ENCODE measurements around the gene GKAP1. TPM values are rescaled to one million over a fixed set of nuclear protein-coding genes. Genes with fewer than 3 reads are reported as not detected.
"Not testable (repeated sequence)": the region's sequence is repeated elsewhere in the genome, so short reads cannot be mapped to it uniquely, and the experiment has no call there.

The GKAP1 gene
- total RNA-seq = 2.5 and 2.6 TPM in 2 replicates
- polyA plus RNA-seq = 0.51 and 1.3 TPM in 2 replicates
- 1.5 and 2.0 TPM in 2 replicates for polyA plus RNA-seq (2011; cell fraction: cytosol; rRNA removed)
- 3.1 and 4.3 TPM in 2 replicates for polyA plus RNA-seq (2011; cell fraction: nucleus; rRNA removed)
- 1.4 and 2.0 TPM in 2 replicates for polyA plus RNA-seq (2012)
- polyA minus RNA-seq = 0.32 TPM in 1 of 2 replicates, not detected in the other
- polyA minus RNA-seq (2011; cell fraction: cytosol; rRNA and poly(A)+ RNA removed) = 2.5 TPM
- polyA minus RNA-seq (2011; cell fraction: nucleus; rRNA and poly(A)+ RNA removed) = 2.2 and 4.3 TPM in 2 replicates
- percentile 44 among the genes with signal in this experiment for Bru-seq, nascent RNA
- BruChase-seq, experiment 1, labeled RNA remaining after a 6-hour chase = percentile 35 among the genes with signal in this experiment
- percentile 40 among the genes with signal in this experiment for BruChase-seq, experiment 2, labeled RNA remaining after a 2-hour chase
- long read RNA-seq, partial matches to known transcripts = 1 of 5 reads
- long read RNA-seq, other reads (novel, unspliced or antisense) = 2 of 5 reads

- peak within 1 kb of the TSS; percentile 9 for H3K9ac ChIP-seq (replicated peaks; ENCODE audit: extremely low read depth, insufficient read depth, low read length)
- H3K9me1 ChIP-seq (replicated peaks; ENCODE audit: control insufficient read depth, extremely low read depth, insufficient read depth, low read length); CTCF ChIA-PET; H3K27me3 ChIP-seq (ENCODE audit: control insufficient read depth in 2 of 2, insufficient read depth in 2 of 2, low read length in 2 of 2); dilution Hi-C loops (cut with MboI; ENCODE audit: extremely low pct_ligation_motif_present, low sequenced_read_pairs); H3K79me2 ChIP-seq (ENCODE audit: control insufficient read depth, insufficient read depth, low read length); H3K36me3 ChIP-seq (ENCODE audit: control insufficient read depth in 2 of 2, extremely low read depth in 1 of 2, insufficient read depth in 2 of 2, low read length in 2 of 2); H3K4me1 ChIP-seq (ENCODE audit: control insufficient read depth, extremely low read depth, insufficient read depth, low read length); POLR2A ChIA-PET; H3K9me3 ChIP-seq (replicated peaks; ENCODE audit: control insufficient read depth, insufficient read depth, low read length); H3K27ac ChIP-seq (ENCODE audit: insufficient read depth, low read depth, low read length); H4K20me1 ChIP-seq (replicated peaks; ENCODE audit: control insufficient read depth, extremely low read depth, insufficient read depth, low read length); BruUV-seq (replicated peaks): not testable (repeated sequence)
- peak within 1 kb of the TSS; percentile 8 to 55 (median 50) for H3K4me3 ChIP-seq (replicated peaks in 1 of 3; ENCODE audit: insufficient read depth in 1 of 3, low read depth in 1 of 3, low read length in 3 of 3)
- intact Hi-C loops (cut with micrococcal nuclease) = loop anchor here (2.0 to 5.0 kb wide), 2 partner anchors 110 to 197 kb away; partner anchors contain the start of gene UBQLN1
- peak within 1 kb of the TSS; percentile 86 for H2AFZ ChIP-seq (ENCODE audit: low read depth, low read length)
- FAIRE-seq = peak; percentile 21
- peak within 1 kb of the TSS; percentile 70 for H3K4me2 ChIP-seq (ENCODE audit: insufficient read depth, low read length)
- peak; percentile 67 for DNase-seq (ENCODE audit: low read depth, low spot score)
Measured at GRCh38 chr9:83817356-83818278, at the start of gene GKAP1. Gene GKAP1, minus strand, starts transcription at chr9:83817769. Its CDS starts 11,252 bp downstream, at chr9:83806517.

GRCh38 chr9:83849895-83850294 is 32.3 kb upstream of the GKAP1 start:
- intact Hi-C loops (cut with micrococcal nuclease); CTCF ChIA-PET; H3K9me3 ChIP-seq (replicated peaks; ENCODE audit: control insufficient read depth, insufficient read depth, low read length); H3K36me3 ChIP-seq (ENCODE audit: control insufficient read depth in 2 of 2, extremely low read depth in 1 of 2, insufficient read depth in 2 of 2, low read length in 2 of 2); H3K27ac ChIP-seq (ENCODE audit: insufficient read depth, low read depth, low read length); H3K4me2 ChIP-seq (ENCODE audit: insufficient read depth, low read length); H4K20me1 ChIP-seq (replicated peaks; ENCODE audit: control insufficient read depth, extremely low read depth, insufficient read depth, low read length); H3K9me1 ChIP-seq (replicated peaks; ENCODE audit: control insufficient read depth, extremely low read depth, insufficient read depth, low read length); H3K79me2 ChIP-seq (ENCODE audit: control insufficient read depth, insufficient read depth, low read length); FAIRE-seq; dilution Hi-C loops (cut with MboI; ENCODE audit: extremely low pct_ligation_motif_present, low sequenced_read_pairs); H3K27me3 ChIP-seq (ENCODE audit: control insufficient read depth in 2 of 2, insufficient read depth in 2 of 2, low read length in 2 of 2); POLR2A ChIA-PET; H3K9ac ChIP-seq (replicated peaks; ENCODE audit: extremely low read depth, insufficient read depth, low read length); H2AFZ ChIP-seq (ENCODE audit: low read depth, low read length); BruUV-seq (replicated peaks); H3K4me1 ChIP-seq (ENCODE audit: control insufficient read depth, extremely low read depth, insufficient read depth, low read length); H3K4me3 ChIP-seq (replicated peaks in 1 of 3; ENCODE audit: insufficient read depth in 1 of 3, low read depth in 1 of 3, low read length in 3 of 3); DNase-seq (ENCODE audit: low read depth, low spot score): not testable (repeated sequence)

GRCh38 chr9:83837070-83837643 is 19.6 kb upstream of the GKAP1 start:
- H3K27ac ChIP-seq (ENCODE audit: insufficient read depth, low read depth, low read length); H3K4me2 ChIP-seq (ENCODE audit: insufficient read depth, low read length); H3K9me3 ChIP-seq (replicated peaks; ENCODE audit: control insufficient read depth, insufficient read depth, low read length); H3K27me3 ChIP-seq (ENCODE audit: control insufficient read depth in 2 of 2, insufficient read depth in 2 of 2, low read length in 2 of 2); BruUV-seq (replicated peaks); H3K4me1 ChIP-seq (ENCODE audit: control insufficient read depth, extremely low read depth, insufficient read depth, low read length); POLR2A ChIA-PET; H3K9me1 ChIP-seq (replicated peaks; ENCODE audit: control insufficient read depth, extremely low read depth, insufficient read depth, low read length); H4K20me1 ChIP-seq (replicated peaks; ENCODE audit: control insufficient read depth, extremely low read depth, insufficient read depth, low read length); H3K36me3 ChIP-seq (ENCODE audit: control insufficient read depth in 2 of 2, extremely low read depth in 1 of 2, insufficient read depth in 2 of 2, low read length in 2 of 2); H3K9ac ChIP-seq (replicated peaks; ENCODE audit: extremely low read depth, insufficient read depth, low read length); dilution Hi-C loops (cut with MboI; ENCODE audit: extremely low pct_ligation_motif_present, low sequenced_read_pairs); H3K79me2 ChIP-seq (ENCODE audit: control insufficient read depth, insufficient read depth, low read length); H3K4me3 ChIP-seq (replicated peaks in 1 of 3; ENCODE audit: insufficient read depth in 1 of 3, low read depth in 1 of 3, low read length in 3 of 3); H2AFZ ChIP-seq (ENCODE audit: low read depth, low read length): not testable (repeated sequence)
- DNase-seq (ENCODE audit: low read depth, low spot score) (peak; percentile 20), FAIRE-seq (peak; percentile 83)
- intact Hi-C loops (cut with micrococcal nuclease) = loop anchor here (5.0 kb wide), 1 partner anchor 85 kb away; the partner anchor contains the start of gene KIF27
- CTCF ChIA-PET = interaction anchor here (0.8 to 2.1 kb wide), 4 partner anchors 75 to 478 kb away, joined by 3 to 10 read pairs (median 4); no protein-coding TSS in a partner anchor
